Measurements from ENCODE around the gene OBSCN. TPM values are rescaled to one million over a fixed set of nuclear protein-coding genes. Genes with fewer than 3 reads are reported as not detected.

The OBSCN gene
- total and polyA plus RNA-seq, 2 of the 13 experiments (the other 11 are each of a cell fraction or from before 2014, with no cell fraction given), result 0.20 TPM

DNA sequence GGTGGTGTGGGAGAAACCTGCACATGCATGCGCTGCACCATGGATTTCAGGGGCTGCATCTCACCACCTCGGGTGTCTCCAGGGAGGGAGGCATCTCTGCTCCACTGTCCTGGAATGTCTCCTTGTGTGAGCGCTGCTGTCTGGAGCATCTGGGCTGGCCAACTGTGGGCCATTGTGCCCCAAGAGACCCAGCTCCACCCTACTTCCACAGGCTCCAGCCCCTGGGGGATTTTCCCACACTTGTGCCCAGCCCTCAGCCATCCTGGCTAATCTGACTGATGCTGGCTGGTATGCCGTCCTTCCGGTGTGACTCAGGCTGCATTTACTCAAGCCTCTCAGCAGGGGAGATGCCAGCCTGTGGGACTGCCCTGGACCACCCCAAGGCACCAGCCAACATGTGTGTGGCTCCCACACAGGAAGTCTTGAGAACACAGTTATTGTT is 136.8 kb downstream of the OBSCN start:
- Histone ChIP-seq H3K27me3 (ENCODE audit: control insufficient read depth in 1 of 2, insufficient read depth in 2 of 2, low read length in 2 of 2) (peaks cover 3 to 31% of the 10 kb centered on the region in 2 experiments; a peak in 4 of 5 replicates), H3K36me3 (replicated peaks in 1 of 2; ENCODE audit: control insufficient read depth in 1 of 2, insufficient read depth in 2 of 2, low read length in 2 of 2) (no peaks in the 10 kb centered on the region), H3K9me3 (ENCODE audit: low read length) (no peaks in the 10 kb centered on the region), H3K27ac (ENCODE audit: extremely low read length, insufficient read depth, low read length) (no peak overlapping the region), H2AFZ (ENCODE audit: low read length) (no peak overlapping the region), H3K4me2 (ENCODE audit: low read depth, low read length) (no peak overlapping the region), H3K79me2 (ENCODE audit: insufficient read depth, low read length) (no peaks in the 10 kb centered on the region), H3K4me1 (ENCODE audit: insufficient read depth, low read length) (no peaks in the 10 kb centered on the region), H3K4me3 (replicated peaks in 1 of 3; ENCODE audit: insufficient read depth in 1 of 3, low read depth in 2 of 3, low read length in 3 of 3) (no peak overlapping the region), H4K20me1 (ENCODE audit: insufficient read depth, low read length) (no peaks in the 10 kb centered on the region), H3K9ac (ENCODE audit: insufficient read depth, low read depth, low read length) (no peak overlapping the region)
- ChIA-PET CTCF (ENCODE audit: low intra/inter-chr PET ratio, low total read pairs) (no interaction called here), POLR2A (no interaction called here)
- WGBS (ENCODE audit: low lambda C conversion rate), result 30% methylated on average over 2 of the region's 5 CpGs
- intact Hi-C loops (cut with micrococcal nuclease; ENCODE audit: unreplicated experiment), result no loop called here
- BruUV-seq (replicated peaks), result no TSS peak
- FAIRE-seq, result no peak
- no peak for DNase-seq (ENCODE audit: low spot score)
- no peak for ATAC-seq
- TF ChIP-seq ZNF264 (CRISPR knock-in tag; IDR thresholded peaks at IDR 0.05) (no peak), ZNF614 (CRISPR knock-in tag; IDR thresholded peaks at IDR 0.05; ENCODE audit: borderline replicate concordance) (no peak), SMARCC2 (IDR thresholded peaks at IDR 0.05) (no peak), CHD4 (IDR thresholded peaks at IDR 0.05; ENCODE audit: borderline replicate concordance, low read length) (no peak), CBX1 (IDR thresholded peaks at IDR 0.05; ENCODE audit: low read depth) (no peak), ELF3 (CRISPR knock-in tag; IDR thresholded peaks at IDR 0.05) (no peak), JUNB (CRISPR knock-in tag; IDR thresholded peaks at IDR 0.05; ENCODE audit: borderline replicate concordance) (no peak)
- in situ Hi-C loops (cut with HindIII; ENCODE audit: extremely low pct_ligation_motif_present, low pct_unique_long_range_greater_than_20kb), result no loop called here

DNA sequence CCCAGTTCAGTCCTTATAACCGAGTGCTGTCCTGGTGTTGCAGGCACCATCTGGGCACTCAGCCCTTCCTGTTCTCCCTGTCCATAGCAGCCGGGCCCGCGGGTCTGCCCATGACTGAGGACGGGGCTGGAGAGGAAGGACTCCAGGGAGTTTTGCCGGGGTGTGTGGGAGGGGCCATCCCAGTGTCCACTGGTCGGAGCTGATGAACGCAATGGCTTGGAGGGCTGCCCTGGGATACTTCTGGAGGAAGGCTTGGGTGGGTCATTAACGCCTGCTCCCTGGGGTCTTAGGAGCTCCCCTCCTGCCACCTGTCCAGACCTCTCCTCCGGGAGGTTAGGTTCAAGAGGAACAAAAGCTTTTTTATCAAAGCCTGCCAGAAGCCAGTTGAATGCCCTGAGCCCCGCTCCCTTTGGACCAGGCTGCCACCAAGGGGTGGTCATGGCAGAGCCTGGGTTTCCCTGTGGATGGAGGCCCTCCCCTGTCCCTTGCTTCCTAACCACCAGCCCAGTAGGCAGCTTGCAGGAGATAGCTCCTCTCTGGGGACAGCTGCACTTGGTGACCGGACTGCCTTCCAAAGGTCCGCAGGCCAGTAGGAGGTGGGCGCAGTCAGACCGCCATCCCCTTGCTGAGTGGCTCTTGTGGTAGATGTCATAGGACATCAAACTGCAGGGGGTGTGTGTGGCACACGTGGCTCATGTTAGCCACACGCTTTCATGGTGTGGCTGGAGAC is 137.5 kb downstream of the OBSCN start:
- Histone ChIP-seq H3K4me3 (replicated peaks in 1 of 3; ENCODE audit: insufficient read depth in 1 of 3, low read depth in 2 of 3, low read length in 3 of 3) (no peak overlapping the region), H3K36me3 (replicated peaks in 1 of 2; ENCODE audit: control insufficient read depth in 1 of 2, insufficient read depth in 2 of 2, low read length in 2 of 2) (no peaks in the 10 kb centered on the region), H3K27ac (ENCODE audit: extremely low read length, insufficient read depth, low read length) (no peak overlapping the region), H3K4me1 (ENCODE audit: insufficient read depth, low read length) (no peaks in the 10 kb centered on the region), H3K27me3 (ENCODE audit: control insufficient read depth in 1 of 2, insufficient read depth in 2 of 2, low read length in 2 of 2) (peaks cover 3 to 36% of the 10 kb centered on the region in 2 experiments; a peak in 4 of 5 replicates), H4K20me1 (ENCODE audit: insufficient read depth, low read length) (no peaks in the 10 kb centered on the region), H3K9ac (ENCODE audit: insufficient read depth, low read depth, low read length) (no peak overlapping the region), H3K79me2 (ENCODE audit: insufficient read depth, low read length) (no peaks in the 10 kb centered on the region), H3K4me2 (ENCODE audit: low read depth, low read length) (no peak overlapping the region), H3K9me3 (ENCODE audit: low read length) (no peaks in the 10 kb centered on the region), H2AFZ (ENCODE audit: low read length) (no peak overlapping the region)
- BruUV-seq (replicated peaks), result no TSS peak
- DNase-seq (ENCODE audit: low spot score), result no peak
- intact Hi-C loops (cut with micrococcal nuclease; ENCODE audit: unreplicated experiment) (no loop called here), in situ Hi-C loops (cut with HindIII; ENCODE audit: extremely low pct_ligation_motif_present, low pct_unique_long_range_greater_than_20kb) (no loop called here)
- 27% methylated on average over 3 of the region's 17 CpGs for WGBS (ENCODE audit: low lambda C conversion rate)
- FAIRE-seq, result no peak
- no peak for ATAC-seq
- POLR2A ChIA-PET, result no interaction called here
- CTCF ChIA-PET (ENCODE audit: low intra/inter-chr PET ratio, low total read pairs), result no interaction called here
- TF ChIP-seq ZNF468 (CRISPR knock-in tag; IDR thresholded peaks at IDR 0.05) (no peak), ZNF136 (CRISPR knock-in tag; IDR thresholded peaks at IDR 0.05; ENCODE audit: low read depth) (no peak), NFE2L2 (IDR thresholded peaks at IDR 0.05; ENCODE audit: low read length) (no peak), CCDC6 (CRISPR knock-in tag; IDR thresholded peaks at IDR 0.05) (no peak)
- TF ChIP-seq, protein P1, sequence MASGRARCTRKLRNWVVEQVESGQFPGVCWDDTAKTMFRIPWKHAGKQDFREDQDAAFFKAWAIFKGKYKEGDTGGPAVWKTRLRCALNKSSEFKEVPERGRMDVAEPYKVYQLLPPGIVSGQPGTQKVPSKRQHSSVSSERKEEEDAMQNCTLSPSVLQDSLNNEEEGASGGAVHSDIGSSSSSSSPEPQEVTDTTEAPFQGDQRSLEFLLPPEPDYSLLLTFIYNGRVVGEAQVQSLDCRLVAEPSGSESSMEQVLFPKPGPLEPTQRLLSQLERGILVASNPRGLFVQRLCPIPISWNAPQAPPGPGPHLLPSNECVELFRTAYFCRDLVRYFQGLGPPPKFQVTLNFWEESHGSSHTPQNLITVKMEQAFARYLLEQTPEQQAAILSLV (CRISPR knock-in tag; IDR thresholded peaks at IDR 0.05; ENCODE audit: borderline replicate concordance), result no peak
- TF ChIP-seq, protein P2, sequence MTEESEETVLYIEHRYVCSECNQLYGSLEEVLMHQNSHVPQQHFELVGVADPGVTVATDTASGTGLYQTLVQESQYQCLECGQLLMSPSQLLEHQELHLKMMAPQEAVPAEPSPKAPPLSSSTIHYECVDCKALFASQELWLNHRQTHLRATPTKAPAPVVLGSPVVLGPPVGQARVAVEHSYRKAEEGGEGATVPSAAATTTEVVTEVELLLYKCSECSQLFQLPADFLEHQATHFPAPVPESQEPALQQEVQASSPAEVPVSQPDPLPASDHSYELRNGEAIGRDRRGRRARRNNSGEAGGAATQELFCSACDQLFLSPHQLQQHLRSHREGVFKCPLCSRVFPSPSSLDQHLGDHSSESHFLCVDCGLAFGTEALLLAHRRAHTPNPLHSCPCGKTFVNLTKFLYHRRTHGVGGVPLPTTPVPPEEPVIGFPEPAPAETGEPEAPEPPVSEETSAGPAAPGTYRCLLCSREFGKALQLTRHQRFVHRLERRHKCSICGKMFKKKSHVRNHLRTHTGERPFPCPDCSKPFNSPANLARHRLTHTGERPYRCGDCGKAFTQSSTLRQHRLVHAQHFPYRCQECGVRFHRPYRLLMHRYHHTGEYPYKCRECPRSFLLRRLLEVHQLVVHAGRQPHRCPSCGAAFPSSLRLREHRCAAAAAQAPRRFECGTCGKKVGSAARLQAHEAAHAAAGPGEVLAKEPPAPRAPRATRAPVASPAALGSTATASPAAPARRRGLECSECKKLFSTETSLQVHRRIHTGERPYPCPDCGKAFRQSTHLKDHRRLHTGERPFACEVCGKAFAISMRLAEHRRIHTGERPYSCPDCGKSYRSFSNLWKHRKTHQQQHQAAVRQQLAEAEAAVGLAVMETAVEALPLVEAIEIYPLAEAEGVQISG (CRISPR knock-in tag; IDR thresholded peaks at IDR 0.05), result no peak
- TF ChIP-seq, protein P3, sequence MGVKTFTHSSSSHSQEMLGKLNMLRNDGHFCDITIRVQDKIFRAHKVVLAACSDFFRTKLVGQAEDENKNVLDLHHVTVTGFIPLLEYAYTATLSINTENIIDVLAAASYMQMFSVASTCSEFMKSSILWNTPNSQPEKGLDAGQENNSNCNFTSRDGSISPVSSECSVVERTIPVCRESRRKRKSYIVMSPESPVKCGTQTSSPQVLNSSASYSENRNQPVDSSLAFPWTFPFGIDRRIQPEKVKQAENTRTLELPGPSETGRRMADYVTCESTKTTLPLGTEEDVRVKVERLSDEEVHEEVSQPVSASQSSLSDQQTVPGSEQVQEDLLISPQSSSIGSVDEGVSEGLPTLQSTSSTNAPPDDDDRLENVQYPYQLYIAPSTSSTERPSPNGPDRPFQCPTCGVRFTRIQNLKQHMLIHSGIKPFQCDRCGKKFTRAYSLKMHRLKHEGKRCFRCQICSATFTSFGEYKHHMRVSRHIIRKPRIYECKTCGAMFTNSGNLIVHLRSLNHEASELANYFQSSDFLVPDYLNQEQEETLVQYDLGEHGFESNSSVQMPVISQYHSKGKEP (CRISPR knock-in tag; IDR thresholded peaks at IDR 0.05), result no peak
